Suppressor macrophage (primary cell): ENCODE results near the gene HIC1.

Source experiments
- DNase-seq, 4 experiments: peaks; one replicate each; pipeline ENCODE4 v3.0.0-alpha.2; 2020 to 2022

Gene HIC1

GRCh38 chr17:2082003-2082781 is 27.3 kb downstream of the HIC1 start:
- no peak for DNase-seq

GRCh38 chr17:2083613-2084035 is 28.7 kb downstream of the HIC1 start:
- DNase-seq = peak; percentile 93 to 99 (median 96)

- DNase-seq = no peak
Measured at GRCh38 chr17:2084036-2084765, 29.3 kb downstream of the HIC1 start.

- no peak for DNase-seq
Measured at GRCh38 chr17:2084766-2085647, 30.1 kb downstream of the HIC1 start.

- DNase-seq = no peak
Measured at GRCh38 chr17:2085648-2085949, 30.7 kb downstream of the HIC1 start.

GRCh38 chr17:2086306-2086705 is 31.4 kb downstream of the HIC1 start:
- DNase-seq = no peak

- DNase-seq = peak; percentile 92 to 98 (median 95)
Measured at GRCh38 chr17:2087597-2088211, 32.8 kb downstream of the HIC1 start.

- peak; percentile 36 to 76 (median 55) for DNase-seq
Measured at GRCh38 chr17:2089021-2089422, 34.1 kb downstream of the HIC1 start.

GRCh38 chr17:2090210-2090641 is 35.3 kb downstream of the HIC1 start:
- peak in 2 of 4 experiments; percentile 34 to 49 for DNase-seq

- DNase-seq = no peak
Measured at GRCh38 chr17:2090804-2091534, 36.1 kb downstream of the HIC1 start.

GRCh38 chr17:2092253-2092652 is 37.4 kb downstream of the HIC1 start:
- no peak for DNase-seq

- DNase-seq = no peak
Measured at GRCh38 chr17:2093349-2093748, 38.4 kb downstream of the HIC1 start.

- DNase-seq = no peak
Measured at GRCh38 chr17:2094891-2095535, 40.1 kb downstream of the HIC1 start.

GRCh38 chr17:2095536-2095910 is 40.6 kb downstream of the HIC1 start:
- no peak for DNase-seq

- peak; percentile 63 to 75 (median 66) for DNase-seq
Measured at GRCh38 chr17:2101448-2102257, 46.8 kb downstream of the HIC1 start.

- no peak for DNase-seq
Measured at GRCh38 chr17:2102931-2103809, 48.3 kb downstream of the HIC1 start.

- DNase-seq = no peak
Measured at GRCh38 chr17:2105663-2106062, 50.8 kb downstream of the HIC1 start.

GRCh38 chr17:2106308-2106955 is 51.5 kb downstream of the HIC1 start:
- no peak for DNase-seq

- no peak for DNase-seq
Measured at GRCh38 chr17:2107050-2107449, 52.1 kb downstream of the HIC1 start.
